SK-N-SH treated with all-trans-retinoic acid at 6 μM for 48 hours (cell line): ENCODE measurements around the gene ADAMTS17.

Source experiments
- ISL1 ChIP-seq: fragments of 250-450 bp; sonication (Bioruptor Pico); IDR thresholded peaks from 2 replicates; pipeline ENCODE4 v2.1.2; 2022; ENCODE audit warnings: mild to moderate bottlenecking, moderate library complexity
- OSR1 ChIP-seq: fragments of 250-450 bp; sonication (Bioruptor Pico); IDR thresholded peaks from 2 replicates; pipeline ENCODE4 v1.8.0; 2022; ENCODE audit warnings: moderate library complexity, mild to moderate bottlenecking, inconsistent platforms
- RARB ChIP-seq: fragments of 250-450 bp; sonication (Bioruptor Pico); IDR thresholded peaks from 2 replicates; pipeline ENCODE4 v1.8.0; 2021; ENCODE audit warnings: mild to moderate bottlenecking, moderate library complexity
- SNAI2 ChIP-seq: fragments of 250-450 bp; sonication (Bioruptor Pico); IDR thresholded peaks from 2 replicates; pipeline ENCODE4 v1.5.0; 2020; ENCODE audit warnings: mild to moderate bottlenecking, moderate library complexity
- TOX ChIP-seq: fragments of 250-450 bp; sonication (Bioruptor Pico); IDR thresholded peaks from 2 replicates; pipeline ENCODE4 v1.8.0; 2021; ENCODE audit warnings: mild to moderate bottlenecking, moderate library complexity, borderline replicate concordance
- ZNF565 ChIP-seq: fragments of 450-650 bp; formaldehyde crosslinking; conservative IDR thresholded peaks from 2 replicates; pipeline ENCODE4 v1.5.0; 2020; ENCODE audit warnings: low read depth, mild to moderate bottlenecking, moderate library complexity
- ZNF70 ChIP-seq: fragments of 450-650 bp; formaldehyde crosslinking; IDR thresholded peaks from 2 replicates; pipeline ENCODE4 v1.5.0; 2020; ENCODE audit warnings: mild to moderate bottlenecking, moderate library complexity
- TF ChIP-seq, protein P1 (sequence below): fragments of 250-450 bp; sonication (Bioruptor Pico); IDR thresholded peaks from 2 replicates; pipeline ENCODE4 v1.5.1; 2020; ENCODE audit warnings: low read depth, mild to moderate bottlenecking, moderate library complexity
- TF ChIP-seq, protein P2 (sequence below): fragments of 250-450 bp; sonication (Bioruptor Pico); IDR thresholded peaks from 2 replicates; pipeline ENCODE4 v1.8.0; 2020; ENCODE audit warnings: mild to moderate bottlenecking, moderate library complexity, borderline replicate concordance

DNA sequence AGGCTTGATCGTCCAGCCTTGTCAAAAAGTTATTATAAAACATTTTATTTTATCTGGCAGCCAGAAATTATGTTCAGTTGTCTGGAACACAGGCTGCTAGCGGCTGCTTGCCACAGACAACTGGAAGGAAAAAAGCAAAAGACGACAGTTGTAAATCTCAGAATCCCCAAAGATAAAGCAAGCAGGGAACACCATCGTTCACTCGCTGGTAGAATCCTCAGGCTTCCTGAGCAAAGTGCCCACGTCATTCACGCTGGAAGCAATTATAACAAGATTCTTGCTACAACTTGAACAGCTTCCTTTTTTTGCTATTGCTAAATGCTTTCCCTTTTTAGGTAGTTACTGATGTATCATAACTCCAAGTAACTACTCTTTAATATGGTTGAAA, 33.6 kb downstream of the ADAMTS17 start:
- TF ChIP-seq ZNF565 (CRISPR knock-in tag) (no peak), RARB (no peak), TOX (CRISPR knock-in tag) (no peak), SNAI2 (no peak), OSR1 (CRISPR knock-in tag) (no peak), ISL1 (CRISPR knock-in tag) (no peak), ZNF70 (CRISPR knock-in tag) (no peak)
- TF ChIP-seq, protein P1, sequence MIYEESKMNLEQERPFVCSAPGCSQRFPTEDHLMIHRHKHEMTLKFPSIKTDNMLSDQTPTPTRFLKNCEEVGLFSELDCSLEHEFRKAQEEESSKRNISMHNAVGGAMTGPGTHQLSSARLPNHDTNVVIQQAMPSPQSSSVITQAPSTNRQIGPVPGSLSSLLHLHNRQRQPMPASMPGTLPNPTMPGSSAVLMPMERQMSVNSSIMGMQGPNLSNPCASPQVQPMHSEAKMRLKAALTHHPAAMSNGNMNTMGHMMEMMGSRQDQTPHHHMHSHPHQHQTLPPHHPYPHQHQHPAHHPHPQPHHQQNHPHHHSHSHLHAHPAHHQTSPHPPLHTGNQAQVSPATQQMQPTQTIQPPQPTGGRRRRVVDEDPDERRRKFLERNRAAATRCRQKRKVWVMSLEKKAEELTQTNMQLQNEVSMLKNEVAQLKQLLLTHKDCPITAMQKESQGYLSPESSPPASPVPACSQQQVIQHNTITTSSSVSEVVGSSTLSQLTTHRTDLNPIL = no peak
- TF ChIP-seq, protein P2, sequence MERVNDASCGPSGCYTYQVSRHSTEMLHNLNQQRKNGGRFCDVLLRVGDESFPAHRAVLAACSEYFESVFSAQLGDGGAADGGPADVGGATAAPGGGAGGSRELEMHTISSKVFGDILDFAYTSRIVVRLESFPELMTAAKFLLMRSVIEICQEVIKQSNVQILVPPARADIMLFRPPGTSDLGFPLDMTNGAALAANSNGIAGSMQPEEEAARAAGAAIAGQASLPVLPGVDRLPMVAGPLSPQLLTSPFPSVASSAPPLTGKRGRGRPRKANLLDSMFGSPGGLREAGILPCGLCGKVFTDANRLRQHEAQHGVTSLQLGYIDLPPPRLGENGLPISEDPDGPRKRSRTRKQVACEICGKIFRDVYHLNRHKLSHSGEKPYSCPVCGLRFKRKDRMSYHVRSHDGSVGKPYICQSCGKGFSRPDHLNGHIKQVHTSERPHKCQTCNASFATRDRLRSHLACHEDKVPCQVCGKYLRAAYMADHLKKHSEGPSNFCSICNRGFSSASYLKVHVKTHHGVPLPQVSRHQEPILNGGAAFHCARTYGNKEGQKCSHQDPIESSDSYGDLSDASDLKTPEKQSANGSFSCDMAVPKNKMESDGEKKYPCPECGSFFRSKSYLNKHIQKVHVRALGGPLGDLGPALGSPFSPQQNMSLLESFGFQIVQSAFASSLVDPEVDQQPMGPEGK (CRISPR knock-in tag) = no peak
